GM19324 (cell line): ENCODE measurements around the gene OSGIN1.

Source experiments
- ATAC-seq: cut with Tn5 transposase; IDR thresholded peaks from one replicate; pipeline ENCODE4 v1.9.1; 2021; ENCODE audit warnings: mild to moderate bottlenecking, moderate library complexity; ENCODE audit not compliant: unreplicated experiment, low FRiP score

OSGIN1 gene

GRCh38 chr16:83925957-83926725 is 26.9 kb upstream of the OSGIN1 start:
- no peak for ATAC-seq

GRCh38 chr16:83926726-83927397 is 26.2 kb upstream of the OSGIN1 start:
- ATAC-seq: no peak

- ATAC-seq: no peak
Measured at GRCh38 chr16:83928341-83929055, 24.5 kb upstream of the OSGIN1 start.

- ATAC-seq: no peak
Measured at GRCh38 chr16:83929811-83930555, 23.1 kb upstream of the OSGIN1 start.

- no peak for ATAC-seq
Measured at GRCh38 chr16:83930730-83931500, 22.1 kb upstream of the OSGIN1 start.

- ATAC-seq: no peak
Measured at GRCh38 chr16:83931556-83931955, 21.5 kb upstream of the OSGIN1 start.

- ATAC-seq: no peak
Measured at GRCh38 chr16:83932304-83932703, 20.7 kb upstream of the OSGIN1 start.

- ATAC-seq: no peak
Measured at GRCh38 chr16:83932955-83933673, 19.9 kb upstream of the OSGIN1 start.

GRCh38 chr16:83933885-83934683 is 19.0 kb upstream of the OSGIN1 start:
- ATAC-seq: no peak

GRCh38 chr16:83934684-83934977 is 18.4 kb upstream of the OSGIN1 start:
- no peak for ATAC-seq

- no peak for ATAC-seq
Measured at GRCh38 chr16:83935005-83935857, 17.8 kb upstream of the OSGIN1 start.

GRCh38 chr16:83935858-83936255 is 17.2 kb upstream of the OSGIN1 start:
- no peak for ATAC-seq

GRCh38 chr16:83936581-83937165 is 16.4 kb upstream of the OSGIN1 start:
- ATAC-seq: no peak

GRCh38 chr16:83937267-83937666 is 15.8 kb upstream of the OSGIN1 start:
- no peak for ATAC-seq

GRCh38 chr16:83937922-83938885 is 14.8 kb upstream of the OSGIN1 start:
- ATAC-seq: no peak

- ATAC-seq: no peak
Measured at GRCh38 chr16:83939266-83939855, 13.7 kb upstream of the OSGIN1 start.
